ENCODE results near the gene CTNND2. TPM values are rescaled to one million over a fixed set of nuclear protein-coding genes. Genes with fewer than 3 reads are reported as not detected.

The CTNND2 gene
- total and polyA plus RNA-seq, 4 donors, result 0.30 to 2.2 (median 0.71) TPM

DNA sequence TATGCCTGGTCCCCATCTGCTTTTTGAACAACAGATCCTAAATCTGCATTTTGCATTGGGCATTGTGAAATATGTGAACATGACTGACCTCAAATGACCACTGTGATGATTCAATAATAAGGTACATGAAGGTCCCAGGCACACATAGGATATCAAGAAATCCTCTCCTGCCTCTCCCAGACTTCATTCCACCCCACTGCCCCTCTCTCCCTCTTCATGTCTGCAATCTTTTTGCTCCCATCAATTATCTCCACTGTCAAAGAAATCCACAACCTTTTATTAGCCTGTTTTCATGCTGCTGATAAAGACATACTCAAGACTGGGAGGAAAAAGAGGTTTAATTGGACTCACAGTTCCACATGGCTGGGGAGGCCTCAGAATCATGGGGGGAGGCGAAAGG lies 476.7 kb downstream of the CTNND2 start:
- TF ChIP-seq, protein P1, sequence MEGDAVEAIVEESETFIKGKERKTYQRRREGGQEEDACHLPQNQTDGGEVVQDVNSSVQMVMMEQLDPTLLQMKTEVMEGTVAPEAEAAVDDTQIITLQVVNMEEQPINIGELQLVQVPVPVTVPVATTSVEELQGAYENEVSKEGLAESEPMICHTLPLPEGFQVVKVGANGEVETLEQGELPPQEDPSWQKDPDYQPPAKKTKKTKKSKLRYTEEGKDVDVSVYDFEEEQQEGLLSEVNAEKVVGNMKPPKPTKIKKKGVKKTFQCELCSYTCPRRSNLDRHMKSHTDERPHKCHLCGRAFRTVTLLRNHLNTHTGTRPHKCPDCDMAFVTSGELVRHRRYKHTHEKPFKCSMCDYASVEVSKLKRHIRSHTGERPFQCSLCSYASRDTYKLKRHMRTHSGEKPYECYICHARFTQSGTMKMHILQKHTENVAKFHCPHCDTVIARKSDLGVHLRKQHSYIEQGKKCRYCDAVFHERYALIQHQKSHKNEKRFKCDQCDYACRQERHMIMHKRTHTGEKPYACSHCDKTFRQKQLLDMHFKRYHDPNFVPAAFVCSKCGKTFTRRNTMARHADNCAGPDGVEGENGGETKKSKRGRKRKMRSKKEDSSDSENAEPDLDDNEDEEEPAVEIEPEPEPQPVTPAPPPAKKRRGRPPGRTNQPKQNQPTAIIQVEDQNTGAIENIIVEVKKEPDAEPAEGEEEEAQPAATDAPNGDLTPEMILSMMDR (IDR thresholded peaks at IDR 0.05; ENCODE audit: control extremely low read depth, extremely low read depth), result no peak
- DNase-seq (no peak), ATAC-seq (ENCODE audit: insufficient read depth, low FRiP score) (no peak)
- Histone ChIP-seq H3K9ac (ENCODE audit: insufficient read depth in 1 of 2, low read length in 2 of 2) (no peak overlapping the region), H3K27me3 (ENCODE audit: control insufficient read depth in 3 of 3, insufficient read depth in 3 of 3, low read length in 2 of 3) (peaks cover 0 to 2% (median 0%) of the 10 kb centered on the region in 3 donors), H3K9me3 (ENCODE audit: control insufficient read depth in 4 of 4, insufficient read depth in 3 of 4, low read length in 3 of 4) (peaks cover 0 to 2% (median 0%) of the 10 kb centered on the region in 4 donors), H3K4me1 (ENCODE audit: control insufficient read depth in 5 of 5, insufficient read depth in 5 of 5, low read length in 5 of 5) (no peaks in the 10 kb centered on the region), H3K36me3 (ENCODE audit: control insufficient read depth in 4 of 4, insufficient read depth in 4 of 4, low read length in 4 of 4) (no peaks in the 10 kb centered on the region), H3K4me3 (no peak overlapping the region), H3K27ac (ENCODE audit: low read depth in 1 of 2, low read length in 1 of 2) (no peak overlapping the region)
- WGBS, 2 donors, result 80 to 91% methylated on average over 1 of the region's 1 CpG

DNA sequence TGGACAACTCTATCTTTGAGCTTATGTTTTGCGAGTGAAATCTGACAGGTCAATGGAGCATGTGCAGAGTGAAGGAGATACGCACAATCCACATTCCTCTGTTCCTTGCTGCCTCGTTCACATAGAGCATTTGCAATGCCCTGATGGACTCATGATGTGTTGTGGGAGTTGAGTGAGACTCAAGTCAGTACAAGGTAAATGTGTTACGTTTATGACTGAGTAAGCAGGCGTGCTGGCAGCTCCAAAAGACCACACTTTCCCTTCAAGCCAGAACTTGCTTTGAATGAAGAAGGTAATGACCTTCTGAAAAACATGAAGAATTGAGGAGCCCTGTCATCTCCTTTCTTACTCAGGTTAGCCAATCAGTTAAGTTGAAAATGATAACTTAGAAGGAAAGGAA lies 477.8 kb downstream of the CTNND2 start:
- no peaks in the 10 kb centered on the region for H3K36me3 ChIP-seq (ENCODE audit: control insufficient read depth in 4 of 4, insufficient read depth in 4 of 4, low read length in 4 of 4)
- peaks cover 0 to 2% (median 0%) of the 10 kb centered on the region in 4 donors for H3K9me3 ChIP-seq (ENCODE audit: control insufficient read depth in 4 of 4, insufficient read depth in 3 of 4, low read length in 3 of 4)
- H3K27ac ChIP-seq (ENCODE audit: low read depth in 1 of 2, low read length in 1 of 2), result no peak overlapping the region
- ATAC-seq (ENCODE audit: insufficient read depth, low FRiP score) (no peak), DNase-seq (no peak)
- H3K9ac ChIP-seq (ENCODE audit: insufficient read depth in 1 of 2, low read length in 2 of 2), result no peak overlapping the region
- no peaks in the 10 kb centered on the region for H3K4me1 ChIP-seq (ENCODE audit: control insufficient read depth in 5 of 5, insufficient read depth in 5 of 5, low read length in 5 of 5)
- TF ChIP-seq, protein P1 (IDR thresholded peaks at IDR 0.05; ENCODE audit: control extremely low read depth, extremely low read depth), result no peak
- peaks cover 0 to 2% (median 0%) of the 10 kb centered on the region in 3 donors for H3K27me3 ChIP-seq (ENCODE audit: control insufficient read depth in 3 of 3, insufficient read depth in 3 of 3, low read length in 2 of 3)
- H3K4me3 ChIP-seq, result no peak overlapping the region
- WGBS, 2 donors, result 78 to 88% methylated on average over 5 of the region's 5 CpGs

DNA sequence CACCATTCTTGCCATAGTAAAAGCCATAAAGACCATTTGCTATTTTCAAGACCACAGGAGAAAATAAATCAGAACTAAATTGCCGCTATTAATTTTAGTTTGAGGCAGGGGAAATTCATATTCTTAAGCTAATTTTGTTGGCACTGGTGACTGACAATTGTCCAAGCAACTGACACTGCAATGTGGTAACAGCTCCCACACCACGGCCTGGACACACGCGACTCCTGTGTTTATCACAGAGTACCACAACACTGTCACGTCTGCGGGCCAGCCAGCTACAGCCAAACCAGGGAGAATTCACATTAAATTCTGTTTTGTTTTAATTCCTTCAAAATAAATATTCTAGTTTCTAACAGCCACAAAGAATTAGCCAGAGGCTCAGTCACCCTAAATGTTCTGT lies 481.9 kb downstream of the CTNND2 start:
- peaks cover 0 to 2% (median 0%) of the 10 kb centered on the region in 3 donors for H3K27me3 ChIP-seq (ENCODE audit: control insufficient read depth in 3 of 3, insufficient read depth in 3 of 3, low read length in 2 of 3)
- H3K36me3 ChIP-seq (ENCODE audit: control insufficient read depth in 4 of 4, insufficient read depth in 4 of 4, low read length in 4 of 4), result no peaks in the 10 kb centered on the region
- no peak overlapping the region for H3K9ac ChIP-seq (ENCODE audit: insufficient read depth in 1 of 2, low read length in 2 of 2)
- H3K4me1 ChIP-seq (ENCODE audit: control insufficient read depth in 5 of 5, insufficient read depth in 5 of 5, low read length in 5 of 5), result no peaks in the 10 kb centered on the region
- no peak for DNase-seq
- no peak overlapping the region for H3K4me3 ChIP-seq
- no peak for ATAC-seq (ENCODE audit: insufficient read depth, low FRiP score)
- H3K9me3 ChIP-seq (ENCODE audit: control insufficient read depth in 4 of 4, insufficient read depth in 3 of 4, low read length in 3 of 4), result peaks cover 0 to 2% (median 0%) of the 10 kb centered on the region in 4 donors
- WGBS, 2 donors, result 76 to 84% methylated on average over 6 of the region's 6 CpGs
- TF ChIP-seq, protein P1 (IDR thresholded peaks at IDR 0.05; ENCODE audit: control extremely low read depth, extremely low read depth), result no peak
- no peak overlapping the region for H3K27ac ChIP-seq (ENCODE audit: low read depth in 1 of 2, low read length in 1 of 2)

DNA sequence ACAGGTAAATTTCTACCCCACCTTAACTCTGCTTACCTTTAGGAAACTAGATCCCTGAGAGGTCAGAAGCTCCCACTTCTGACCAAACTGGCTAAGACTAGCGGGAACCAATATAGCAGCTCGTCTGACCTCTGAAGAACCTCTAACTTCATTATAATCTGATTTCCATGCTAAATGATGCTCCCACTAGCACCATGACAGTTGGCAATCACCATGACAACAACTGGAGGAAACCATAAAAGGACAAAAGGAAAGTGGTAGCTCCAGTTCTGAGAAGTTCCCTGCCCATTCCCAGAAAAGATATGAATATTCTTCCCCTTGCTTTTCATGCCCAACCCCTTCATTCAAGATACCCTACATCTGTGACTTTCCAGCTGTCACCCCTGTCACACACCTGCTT lies 483.3 kb downstream of the CTNND2 start:
- TF ChIP-seq, protein P1 (IDR thresholded peaks at IDR 0.05; ENCODE audit: control extremely low read depth, extremely low read depth), result no peak
- WGBS, 2 donors, result 90 to 94% methylated on average over 2 of the region's 2 CpGs

More for the DNA sequence above, 483.3 kb downstream of the CTNND2 start:
- no peak overlapping the region for H3K27ac ChIP-seq (ENCODE audit: low read depth in 1 of 2, low read length in 1 of 2)
- H3K4me3 ChIP-seq, result no peak overlapping the region
- H3K4me1 ChIP-seq (ENCODE audit: control insufficient read depth in 5 of 5, insufficient read depth in 5 of 5, low read length in 5 of 5), result no peaks in the 10 kb centered on the region
- peaks cover 0 to 2% (median 0%) of the 10 kb centered on the region in 3 donors for H3K27me3 ChIP-seq (ENCODE audit: control insufficient read depth in 3 of 3, insufficient read depth in 3 of 3, low read length in 2 of 3)
- no peaks in the 10 kb centered on the region for H3K9me3 ChIP-seq (ENCODE audit: control insufficient read depth in 4 of 4, insufficient read depth in 3 of 4, low read length in 3 of 4)
- ATAC-seq (ENCODE audit: insufficient read depth, low FRiP score) (no peak), DNase-seq (no peak)
- H3K9ac ChIP-seq (ENCODE audit: insufficient read depth in 1 of 2, low read length in 2 of 2), result no peak overlapping the region
- no peaks in the 10 kb centered on the region for H3K36me3 ChIP-seq (ENCODE audit: control insufficient read depth in 4 of 4, insufficient read depth in 4 of 4, low read length in 4 of 4)
